ENCODE data around the gene SP140. TPM values are rescaled to one million over a fixed set of nuclear protein-coding genes. Genes with fewer than 3 reads are reported as not detected.
"Not testable (repeated sequence)": the region's sequence is repeated elsewhere in the genome, so short reads cannot be mapped to it uniquely, and the experiment has no call there.

The SP140 gene
- total RNA-seq, 4 donors from 2014 or later: 0.47 to 2.7 (median 1.8) TPM

- H3K9me3 ChIP-seq: no peaks in the 10 kb centered on the region
- no peaks in the 10 kb centered on the region for H3K4me1 ChIP-seq
- no peak overlapping the region for H3K27ac ChIP-seq
- TF ChIP-seq CTCF (IDR thresholded peaks at IDR 0.05) (no peak), POLR2AphosphoS5 (IDR thresholded peaks at IDR 0.05) (no peak), POLR2A (IDR thresholded peaks at IDR 0.05) (no peak), EP300 (IDR thresholded peaks at IDR 0.05) (no peak)
- H3K27me3 ChIP-seq: no peaks in the 10 kb centered on the region
- 55% methylated on average over 3 of the region's 3 CpGs for whole genome bisulfite sequencing
- no peak overlapping the region for H3K4me3 ChIP-seq
- no peaks in the 10 kb centered on the region for H3K36me3 ChIP-seq
- DNase-seq (ENCODE audit: low spot score in 2 of 2): no peak
These were observed 43.2 kb downstream of the SP140 start for GRCh38 chr2:230268606-230269243.

- Histone ChIP-seq H3K27me3 (no peaks in the 10 kb centered on the region), H3K4me3 (no peak overlapping the region), H3K36me3 (no peaks in the 10 kb centered on the region), H3K27ac (no peak overlapping the region), H3K4me1 (no peaks in the 10 kb centered on the region), H3K9me3 (no peaks in the 10 kb centered on the region)
- WGBS: 85% methylated on average over 6 of the region's 6 CpGs
- TF ChIP-seq POLR2AphosphoS5 (IDR thresholded peaks at IDR 0.05): no peak
- no peak for TF ChIP-seq EP300 (IDR thresholded peaks at IDR 0.05)
- no peak for TF ChIP-seq POLR2A (IDR thresholded peaks at IDR 0.05)
- no peak for TF ChIP-seq CTCF (IDR thresholded peaks at IDR 0.05)
- DNase-seq (ENCODE audit: low spot score in 2 of 2): no peak
These were observed 44.2 kb downstream of the SP140 start for GRCh38 chr2:230269715-230270114.

- 94% methylated on average over 2 of the region's 2 CpGs for WGBS
- no peak for DNase-seq (ENCODE audit: low spot score in 2 of 2)
- TF ChIP-seq EP300 (IDR thresholded peaks at IDR 0.05) (no peak), POLR2A (IDR thresholded peaks at IDR 0.05) (no peak), CTCF (IDR thresholded peaks at IDR 0.05) (no peak), POLR2AphosphoS5 (IDR thresholded peaks at IDR 0.05) (no peak)
- Histone ChIP-seq H3K4me3 (no peak overlapping the region), H3K4me1 (no peaks in the 10 kb centered on the region), H3K36me3 (no peaks in the 10 kb centered on the region), H3K27ac (no peak overlapping the region), H3K27me3 (no peaks in the 10 kb centered on the region), H3K9me3 (no peaks in the 10 kb centered on the region)
These were observed 57.4 kb downstream of the SP140 start for GRCh38 chr2:230282936-230283335.

- no peak overlapping the region for H3K27ac ChIP-seq
- TF ChIP-seq EP300 (IDR thresholded peaks at IDR 0.05) (no peak), POLR2AphosphoS5 (IDR thresholded peaks at IDR 0.05) (no peak), POLR2A (IDR thresholded peaks at IDR 0.05) (no peak), CTCF (IDR thresholded peaks at IDR 0.05) (no peak)
- WGBS: 79% methylated on average over 3 of the region's 3 CpGs
These were observed 60.5 kb downstream of the SP140 start for GRCh38 chr2:230286048-230286447.

GRCh38 chr2:230289311-230289710 is 63.8 kb downstream of the SP140 start:
- 88% methylated on average over 4 of the region's 4 CpGs for WGBS
- H3K4me1 ChIP-seq; H3K9me3 ChIP-seq; DNase-seq (ENCODE audit: low spot score in 2 of 2); H3K27me3 ChIP-seq; H3K4me3 ChIP-seq; H3K27ac ChIP-seq; H3K36me3 ChIP-seq: not testable (repeated sequence)

More at GRCh38 chr2:230286048-230286447, 60.5 kb downstream of the SP140 start:
- no peaks in the 10 kb centered on the region for H3K36me3 ChIP-seq
- no peak overlapping the region for H3K4me3 ChIP-seq
- H3K9me3 ChIP-seq: no peaks in the 10 kb centered on the region
- H3K27me3 ChIP-seq: no peaks in the 10 kb centered on the region
- no peaks in the 10 kb centered on the region for H3K4me1 ChIP-seq
- no peak for DNase-seq (ENCODE audit: low spot score in 2 of 2)

GRCh38 chr2:230295192-230295591 is 69.7 kb downstream of the SP140 start:
- Histone ChIP-seq H3K4me1 (no peaks in the 10 kb centered on the region), H3K9me3 (peaks cover 5% of the 10 kb centered on the region), H3K36me3 (no peaks in the 10 kb centered on the region), H3K27me3 (no peaks in the 10 kb centered on the region), H3K4me3 (no peak overlapping the region), H3K27ac (no peak overlapping the region)
- WGBS: 93% methylated on average over 6 of the region's 6 CpGs
- TF ChIP-seq EP300 (IDR thresholded peaks at IDR 0.05) (no peak), POLR2AphosphoS5 (IDR thresholded peaks at IDR 0.05) (no peak), CTCF (IDR thresholded peaks at IDR 0.05) (no peak), POLR2A (IDR thresholded peaks at IDR 0.05) (no peak)
- DNase-seq (ENCODE audit: low spot score in 2 of 2): no peak

All from suprapubic skin (tissue), 4 donors.